ENCODE results near the gene BTF3L4. TPM values are rescaled to one million over a fixed set of nuclear protein-coding genes. Genes with fewer than 3 reads are reported as not detected.
A peak's percentile ranks its signal among the peaks of the same experiment; 100 is the strongest.

Gene BTF3L4
- total RNA-seq, 4 donors from 2014 or later: 33.8 to 46.5 (median 37.0) TPM

GRCh38 chr1:52055066-52055865, 829 bp upstream of the BTF3L4 start, which contains the start of gene TXNDC12:
Gene TXNDC12, minus strand, starts transcription at chr1:52055191. Its CDS starts 95 bp downstream, at chr1:52055096.
- no peaks in the 10 kb centered on the region for H3K27me3 ChIP-seq
- intact Hi-C loops (cut with DNase I): no loop called here
- peaks cover 14 to 53% (median 38%) of the 10 kb centered on the region in 3 donors for H3K4me1 ChIP-seq
- DNase-seq: peak; percentile 34
- H3K4me3 ChIP-seq: peak within 1 kb of the TSS; percentile 73 to 99 (median 96)
- no peaks in the 10 kb centered on the region for H3K9me3 ChIP-seq
- H3K27ac ChIP-seq: peak within 1 kb of the TSS; percentile 90 to 98 (median 96)
- 0 to 1% methylated on average over 23 to 36 of the region's 45 CpGs for WGBS, 2 donors
- TF ChIP-seq CTCF (IDR thresholded peaks at IDR 0.05): no peak
- peak in 3 of 4 donors; percentile 15 to 83 (median 44) for TF ChIP-seq POLR2A (IDR thresholded peaks at IDR 0.05)
- peaks cover 0 to 37% (median under 1%) of the 10 kb centered on the region in 3 donors for H3K36me3 ChIP-seq

GRCh38 chr1:52055866-52056162, 281 bp upstream of the BTF3L4 start:
- H3K4me3 ChIP-seq: peak overlapping the region; percentile 73 to 99 (median 96)
- WGBS, 2 donors: 0% methylated on average over 11 to 12 of the region's 12 CpGs
- DNase-seq: no peak
- H3K4me1 ChIP-seq: peaks cover 14 to 53% (median 38%) of the 10 kb centered on the region in 3 donors
- peaks cover 0 to 37% (median 6%) of the 10 kb centered on the region in 3 donors for H3K36me3 ChIP-seq
- intact Hi-C loops (cut with DNase I): no loop called here
- TF ChIP-seq POLR2A (IDR thresholded peaks at IDR 0.05): no peak
- TF ChIP-seq CTCF (IDR thresholded peaks at IDR 0.05): no peak
- no peaks in the 10 kb centered on the region for H3K27me3 ChIP-seq
- H3K27ac ChIP-seq: peak overlapping the region; percentile 90 to 98 (median 96)
- H3K9me3 ChIP-seq: no peaks in the 10 kb centered on the region

GRCh38 chr1:52056937-52057231, 789 bp downstream of the BTF3L4 start:
- Histone ChIP-seq H3K4me1 (peaks cover 14 to 53% (median 38%) of the 10 kb centered on the region in 3 donors), H3K4me3 (peak overlapping the region; percentile 73 to 99 (median 96)), H3K27ac (peak overlapping the region; percentile 90 to 98 (median 96)), H3K27me3 (no peaks in the 10 kb centered on the region), H3K9me3 (no peaks in the 10 kb centered on the region), H3K36me3 (peaks cover 0 to 37% (median 12%) of the 10 kb centered on the region in 3 donors)
- no peak for DNase-seq
- TF ChIP-seq POLR2A (IDR thresholded peaks at IDR 0.05) (no peak), CTCF (IDR thresholded peaks at IDR 0.05) (no peak)
- 0% methylated on average over 4 of the region's 4 CpGs for WGBS, 2 donors
- intact Hi-C loops (cut with DNase I): no loop called here

- H3K36me3 ChIP-seq: peaks cover 0 to 37% (median 12%) of the 10 kb centered on the region in 3 donors
- intact Hi-C loops (cut with DNase I): no loop called here
- peak overlapping the region; percentile 73 to 99 (median 96) for H3K4me3 ChIP-seq
- H3K27ac ChIP-seq: peak overlapping the region; percentile 90 to 98 (median 96)
- H3K4me1 ChIP-seq: peaks cover 14 to 53% (median 38%) of the 10 kb centered on the region in 3 donors
- TF ChIP-seq POLR2A (IDR thresholded peaks at IDR 0.05): no peak
- no peak for TF ChIP-seq CTCF (IDR thresholded peaks at IDR 0.05)
- DNase-seq: no peak
- H3K9me3 ChIP-seq: no peaks in the 10 kb centered on the region
- H3K27me3 ChIP-seq: no peaks in the 10 kb centered on the region
- 0% methylated on average over 1 of the region's 1 CpG for WGBS, 2 donors
Measured at GRCh38 chr1:52057255-52057654, 1.2 kb downstream of the BTF3L4 start.

- 62 to 79% methylated on average over 1 of the region's 1 CpG for WGBS, 2 donors
- TF ChIP-seq POLR2A (IDR thresholded peaks at IDR 0.05) (no peak), CTCF (IDR thresholded peaks at IDR 0.05) (no peak)
- H3K27ac ChIP-seq: peak overlapping the region in 2 of 4 donors; percentile 74 to 96
Measured at GRCh38 chr1:52057876-52058415, 1.9 kb downstream of the BTF3L4 start.

More at GRCh38 chr1:52057876-52058415, 1.9 kb downstream of the BTF3L4 start:
- no peak for DNase-seq
- peaks cover 14 to 53% (median 38%) of the 10 kb centered on the region in 3 donors for H3K4me1 ChIP-seq
- H3K4me3 ChIP-seq: peak overlapping the region in 1 of 4 donors; percentile 99
- H3K36me3 ChIP-seq: peaks cover 4 to 37% (median 18%) of the 10 kb centered on the region in 3 donors
- intact Hi-C loops (cut with DNase I): no loop called here
- no peaks in the 10 kb centered on the region for H3K9me3 ChIP-seq
- H3K27me3 ChIP-seq: no peaks in the 10 kb centered on the region

Data from esophagus squamous epithelium (tissue), 5 donors.